Kidney epithelial cell (primary cell): ENCODE results near the gene ACKR1. TPM values are rescaled to one million over a fixed set of nuclear protein-coding genes. Genes with fewer than 3 reads are reported as not detected.

Experiments
- DNase-seq: peaks from one replicate; pipeline ENCODE4 v3.0.0-alpha.2; 2010; ENCODE audit warnings: low read depth
- H3K27me3 ChIP-seq: 2 replicates; pipeline ENCODE4 v1.6.0; 2011; ENCODE audit warnings: low read length; ENCODE audit not compliant: control insufficient read depth, insufficient read depth
- H3K36me3 ChIP-seq: 2 replicates; pipeline ENCODE4 v1.5.1; 2011; ENCODE audit warnings: low read length; ENCODE audit not compliant: control insufficient read depth, insufficient read depth
- H3K4me3 ChIP-seq: 2 replicates; pipeline ENCODE4 v1.5.1; 2011; ENCODE audit warnings: low read depth, mild to moderate bottlenecking, control low read depth, low read length
- CTCF ChIP-seq: IDR thresholded peaks from 2 replicates; pipeline ENCODE4 v1.5.1; 2011; ENCODE audit warnings: mild to moderate bottlenecking, moderate library complexity, low read length, control low read depth, inconsistent platforms; ENCODE audit not compliant: insufficient read depth, poor library complexity, severe bottlenecking
- total RNA-seq: library from RNA; depleted of rRNA; stranded (reverse); fragments of >200 nt; gene quantifications from 2 replicates; pipeline ENCODE4 v1.2.3, GENCODE V29; 2015

ACKR1 gene
- total RNA-seq, 1 donor from 2014 or later: not detected

DNA sequence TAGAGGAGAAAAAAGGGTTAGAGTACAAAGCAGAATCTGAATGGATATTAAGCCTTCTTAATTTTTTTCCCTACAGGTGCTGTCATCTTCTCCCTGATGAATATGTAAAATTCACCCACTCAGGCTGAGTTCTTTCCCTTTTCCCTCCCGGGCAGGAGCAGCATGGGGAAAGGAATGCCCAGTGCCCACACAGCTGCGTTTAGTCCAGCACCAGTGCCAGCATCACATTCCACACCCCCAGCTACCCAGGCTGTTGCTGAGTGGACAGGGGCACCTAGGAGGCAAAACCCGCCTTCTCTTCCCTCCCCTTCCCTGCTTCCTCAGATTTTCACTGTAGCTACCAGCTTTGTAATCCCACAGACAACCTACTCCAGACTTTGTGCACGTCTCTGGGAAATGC is 36.6 kb upstream of the ACKR1 start:
- no peak overlapping the region for H3K4me3 ChIP-seq
- no peak for TF ChIP-seq CTCF
- DNase-seq: no peak

GRCh38 chr1:159170639-159171038 is 34.0 kb upstream of the ACKR1 start:
- Histone ChIP-seq H3K27me3 (peaks cover 32% of the 10 kb centered on the region), H3K4me3 (no peak overlapping the region), H3K36me3 (no peaks in the 10 kb centered on the region)
- no peak for TF ChIP-seq CTCF
- no peak for DNase-seq

More for the DNA sequence above, 36.6 kb upstream of the ACKR1 start:
- Histone ChIP-seq H3K36me3 (no peaks in the 10 kb centered on the region), H3K27me3 (peaks cover 26% of the 10 kb centered on the region)

DNA sequence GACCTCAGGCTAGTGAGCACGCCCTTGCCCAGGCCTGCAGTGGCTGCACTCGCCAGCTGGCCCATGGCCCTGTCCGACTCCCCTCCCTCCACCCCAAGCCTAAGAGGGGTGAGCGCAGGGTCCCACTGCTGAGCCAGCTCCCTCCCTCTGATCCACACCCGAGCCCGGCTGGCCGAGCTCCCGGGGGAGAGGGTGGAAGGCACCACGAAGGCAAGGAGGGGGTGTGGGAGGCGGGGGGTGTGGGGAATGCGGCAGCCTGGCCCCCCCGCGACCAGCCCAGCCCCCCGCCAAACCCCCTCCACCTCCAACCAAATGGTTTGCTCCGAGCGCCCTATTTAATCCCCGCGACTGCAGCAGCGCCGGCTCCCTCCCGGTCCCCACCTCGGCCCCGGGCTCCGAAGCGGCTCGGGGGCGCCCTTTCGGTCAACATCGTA is 33.4 kb upstream of the ACKR1 start, which contains the start of gene CADM3:
Gene CADM3 (plus strand): TSS at position 362 of the 434 bp plus-strand sequence. CDS start 151 bp downstream, outside the sequence.
- Histone ChIP-seq H3K36me3 (no peaks in the 10 kb centered on the region), H3K27me3 (peaks cover 32% of the 10 kb centered on the region), H3K4me3 (no peak within 1 kb of the TSS)
- DNase-seq: no peak
- TF ChIP-seq CTCF: no peak

GRCh38 chr1:159171688-159172501 is 32.8 kb upstream of the ACKR1 start:
- Histone ChIP-seq H3K36me3 (no peaks in the 10 kb centered on the region), H3K27me3 (peaks cover 32% of the 10 kb centered on the region), H3K4me3 (no peak overlapping the region)
- TF ChIP-seq CTCF: no peak
- DNase-seq: no peak

GRCh38 chr1:159172614-159173291 is 31.9 kb upstream of the ACKR1 start:
- TF ChIP-seq CTCF: no peak
- Histone ChIP-seq H3K27me3 (peaks cover 32% of the 10 kb centered on the region), H3K36me3 (no peaks in the 10 kb centered on the region), H3K4me3 (no peak overlapping the region)
- DNase-seq: no peak

GRCh38 chr1:159173320-159173719 is 31.4 kb upstream of the ACKR1 start:
- no peaks in the 10 kb centered on the region for H3K36me3 ChIP-seq
- no peak overlapping the region for H3K4me3 ChIP-seq
- H3K27me3 ChIP-seq: peaks cover 30% of the 10 kb centered on the region
- TF ChIP-seq CTCF: no peak
- DNase-seq: no peak
